ENCODE measurements around the gene MPRIP.
A peak's percentile ranks its signal among the peaks of the same experiment; 100 is the strongest.

The MPRIP gene

GRCh38 chr17:17028059-17028877, 14.0 kb upstream of the MPRIP start:
- DNase-seq (ENCODE audit: low read depth): no peak

GRCh38 chr17:17028878-17029535, 13.2 kb upstream of the MPRIP start:
- no peak for DNase-seq (ENCODE audit: low read depth)

GRCh38 chr17:17029938-17030337, 12.3 kb upstream of the MPRIP start:
- DNase-seq (ENCODE audit: low read depth): no peak

- DNase-seq (ENCODE audit: low read depth): no peak
Observed at GRCh38 chr17:17030515-17031211, 11.6 kb upstream of the MPRIP start.

- DNase-seq (ENCODE audit: low read depth): no peak
Observed at GRCh38 chr17:17032131-17032692, 10.0 kb upstream of the MPRIP start.

- no peak for DNase-seq (ENCODE audit: low read depth)
Observed at GRCh38 chr17:17033466-17033865, 8.8 kb upstream of the MPRIP start.

- no peak for DNase-seq (ENCODE audit: low read depth)
Observed at GRCh38 chr17:17034026-17034425, 8.2 kb upstream of the MPRIP start.

- no peak for DNase-seq (ENCODE audit: low read depth)
Observed at GRCh38 chr17:17034496-17035075, 7.7 kb upstream of the MPRIP start.

GRCh38 chr17:17035490-17035889, 6.8 kb upstream of the MPRIP start:
- no peak for DNase-seq (ENCODE audit: low read depth)

- DNase-seq (ENCODE audit: low read depth): no peak
Observed at GRCh38 chr17:17035920-17036523, 6.2 kb upstream of the MPRIP start.

- DNase-seq (ENCODE audit: low read depth): no peak
Observed at GRCh38 chr17:17036524-17036998, 5.7 kb upstream of the MPRIP start.

GRCh38 chr17:17039911-17040310, 2.3 kb upstream of the MPRIP start:
- no peak for DNase-seq (ENCODE audit: low read depth)

- DNase-seq (ENCODE audit: low read depth): no peak
Observed at GRCh38 chr17:17041018-17041521, 1.2 kb upstream of the MPRIP start.

- peak; percentile 67 for DNase-seq (ENCODE audit: low read depth)
Observed at GRCh38 chr17:17041571-17042383, 480 bp upstream of the MPRIP start.

- no peak for DNase-seq (ENCODE audit: low read depth)
Observed at GRCh38 chr17:17042851-17043460, 699 bp downstream of the MPRIP start.

GRCh38 chr17:17043461-17044271, 1.4 kb downstream of the MPRIP start:
- DNase-seq (ENCODE audit: low read depth): no peak

GRCh38 chr17:17044846-17045561, 2.7 kb downstream of the MPRIP start:
- DNase-seq (ENCODE audit: low read depth): no peak

- no peak for DNase-seq (ENCODE audit: low read depth)
Observed at GRCh38 chr17:17048106-17048505, 5.8 kb downstream of the MPRIP start.

All from GM04503 (cell line).